VCaP (cell line): ENCODE measurements around the gene SLC1A3.

ENCODE experiments used
- H3K27ac ChIP-seq: fragments of 450-650 bp; 2 replicates; pipeline ENCODE4 v1.5.1; 2017
- CTCF ChIP-seq: fragments of 450-650 bp; conservative IDR thresholded peaks from 2 replicates; pipeline ENCODE4 v1.5.1; 2017; ENCODE audit warnings: mild to moderate bottlenecking, moderate library complexity

SLC1A3 gene

GRCh38 chr5:36613241-36613640 lies 6.8 kb downstream of the SLC1A3 start:
- no peak for TF ChIP-seq CTCF
- no peak overlapping the region for H3K27ac ChIP-seq

- TF ChIP-seq CTCF: no peak
- no peak overlapping the region for H3K27ac ChIP-seq
These were observed 7.6 kb downstream of the SLC1A3 start for GRCh38 chr5:36613771-36614656.

- no peak for TF ChIP-seq CTCF
- H3K27ac ChIP-seq: no peak overlapping the region
These were observed 8.4 kb downstream of the SLC1A3 start for GRCh38 chr5:36614657-36615308.

GRCh38 chr5:36619012-36619635 lies 12.7 kb downstream of the SLC1A3 start:
- no peak for TF ChIP-seq CTCF
- H3K27ac ChIP-seq: no peak overlapping the region

GRCh38 chr5:36621985-36622384 lies 15.6 kb downstream of the SLC1A3 start:
- no peak overlapping the region for H3K27ac ChIP-seq
- TF ChIP-seq CTCF: no peak

- no peak overlapping the region for H3K27ac ChIP-seq
- no peak for TF ChIP-seq CTCF
These were observed 17.4 kb downstream of the SLC1A3 start for GRCh38 chr5:36623832-36624231.

GRCh38 chr5:36624277-36624676 lies 17.9 kb downstream of the SLC1A3 start:
- no peak overlapping the region for H3K27ac ChIP-seq
- TF ChIP-seq CTCF: no peak
